HG02885 (cell line): ENCODE results near the gene MBD3L2B.
"Not testable (repeated sequence)": the region's sequence is repeated elsewhere in the genome, so short reads cannot be mapped to it uniquely, and the experiment has no call there.

Source experiments
- ATAC-seq: cut with Tn5 transposase; IDR thresholded peaks from one replicate; pipeline ENCODE4 v1.9.1; 2021; ENCODE audit warnings: mild to moderate bottlenecking; ENCODE audit not compliant: unreplicated experiment, poor library complexity

Gene MBD3L2B

GRCh38 chr19:7021331-7021730 lies at the start of gene MBD3L2B:
TSS of gene MBD3L2B (minus strand) at chr19:7021431. CDS start at chr19:7021397, 34 bp downstream.
- not testable (repeated sequence) for ATAC-seq

- ATAC-seq = peak; percentile 21
These were observed 48.6 kb upstream of the MBD3L2B start for GRCh38 chr19:7069904-7070226.

- peak; percentile 94 for ATAC-seq
These were observed 48.0 kb upstream of the MBD3L2B start, which contains the start of gene ZNF557 for GRCh38 chr19:7069042-7069903. TSS of gene ZNF557 (plus strand) at chr19:7069703. CDS start at chr19:7075075, 5,372 bp downstream.

- ATAC-seq = no peak
These were observed 47.4 kb upstream of the MBD3L2B start for GRCh38 chr19:7068599-7068998.

- no peak for ATAC-seq
These were observed 46.5 kb upstream of the MBD3L2B start for GRCh38 chr19:7067716-7068115.

- ATAC-seq = not testable (repeated sequence)
These were observed 45.9 kb upstream of the MBD3L2B start for GRCh38 chr19:7067122-7067521.

- no peak for ATAC-seq
These were observed 42.7 kb upstream of the MBD3L2B start for GRCh38 chr19:7063764-7064418.

GRCh38 chr19:7063339-7063738 lies 42.1 kb upstream of the MBD3L2B start:
- ATAC-seq = no peak

GRCh38 chr19:7059977-7060376 lies 38.7 kb upstream of the MBD3L2B start:
- ATAC-seq = not testable (repeated sequence)

- ATAC-seq = not testable (repeated sequence)
These were observed 37.3 kb upstream of the MBD3L2B start, which contains the start of gene MBD3L3 for GRCh38 chr19:7058576-7058975. TSS of gene MBD3L3 (minus strand) at chr19:7058676. CDS start at chr19:7058605, 71 bp downstream.

- not testable (repeated sequence) for ATAC-seq
These were observed 35.1 kb upstream of the MBD3L2B start for GRCh38 chr19:7056371-7056770.

GRCh38 chr19:7055679-7056078 lies 34.4 kb upstream of the MBD3L2B start:
- not testable (repeated sequence) for ATAC-seq

GRCh38 chr19:7054635-7055368 lies 33.6 kb upstream of the MBD3L2B start:
- ATAC-seq = not testable (repeated sequence)

- ATAC-seq = not testable (repeated sequence)
These were observed 31.7 kb upstream of the MBD3L2B start for GRCh38 chr19:7052896-7053295.

GRCh38 chr19:7051421-7051820 lies 30.2 kb upstream of the MBD3L2B start:
- not testable (repeated sequence) for ATAC-seq

- not testable (repeated sequence) for ATAC-seq
These were observed 27.8 kb upstream of the MBD3L2B start, which contains the start of gene MBD3L2 for GRCh38 chr19:7049021-7049420. TSS of gene MBD3L2 (plus strand) at chr19:7049321. CDS start at chr19:7049374, 53 bp downstream.

GRCh38 chr19:7041563-7041962 lies 20.3 kb upstream of the MBD3L2B start:
- not testable (repeated sequence) for ATAC-seq

GRCh38 chr19:7040079-7040478 lies 18.8 kb upstream of the MBD3L2B start, which contains the start of gene MBD3L4:
TSS of gene MBD3L4 (minus strand) at chr19:7040179. CDS start at chr19:7040144, 35 bp downstream.
- not testable (repeated sequence) for ATAC-seq

GRCh38 chr19:7030278-7030677 lies 9.0 kb upstream of the MBD3L2B start, which contains the start of gene MBD3L5:
TSS of gene MBD3L5 (plus strand) at chr19:7030578. CDS start at chr19:7030612, 34 bp downstream.
- not testable (repeated sequence) for ATAC-seq

GRCh38 chr19:7028790-7029189 lies 7.6 kb upstream of the MBD3L2B start:
- ATAC-seq = not testable (repeated sequence)
